Measurements from ENCODE around the gene COLEC12.
"Not testable (repeated sequence)": the region's sequence is repeated elsewhere in the genome, so short reads cannot be mapped to it uniquely, and the experiment has no call there.

Gene COLEC12

GRCh38 chr18:317618-318017 lies 182.9 kb downstream of the COLEC12 start:
- no peaks in the 10 kb centered on the region for H3K27me3 ChIP-seq (ENCODE audit: insufficient read depth, low read depth, severe bottlenecking)
- H3K36me3 ChIP-seq, result no peaks in the 10 kb centered on the region
- no peaks in the 10 kb centered on the region for H3K9me3 ChIP-seq (ENCODE audit: severe bottlenecking)
- TF ChIP-seq CTCF (IDR thresholded peaks at IDR 0.05; ENCODE audit: low read depth, low read length), result no peak
- DNase-seq, result no peak
- no peak overlapping the region for H3K4me3 ChIP-seq (ENCODE audit: low read depth, low read length)
- H3K27ac ChIP-seq, result no peak overlapping the region

GRCh38 chr18:316393-316792 lies 184.1 kb downstream of the COLEC12 start:
- TF ChIP-seq CTCF (IDR thresholded peaks at IDR 0.05; ENCODE audit: low read depth, low read length), result no peak
- DNase-seq, result no peak

GRCh38 chr18:313931-314330 lies 186.6 kb downstream of the COLEC12 start:
- Histone ChIP-seq H3K36me3 (no peaks in the 10 kb centered on the region), H3K27ac (no peak overlapping the region), H3K4me3 (ENCODE audit: low read depth, low read length) (no peak overlapping the region), H3K9me3 (ENCODE audit: severe bottlenecking) (no peaks in the 10 kb centered on the region), H3K27me3 (ENCODE audit: insufficient read depth, low read depth, severe bottlenecking) (no peaks in the 10 kb centered on the region)
- TF ChIP-seq CTCF (IDR thresholded peaks at IDR 0.05; ENCODE audit: low read depth, low read length), result no peak
- no peak for DNase-seq

More at GRCh38 chr18:316393-316792, 184.1 kb downstream of the COLEC12 start:
- H3K27me3 ChIP-seq (ENCODE audit: insufficient read depth, low read depth, severe bottlenecking), result no peaks in the 10 kb centered on the region
- H3K4me3 ChIP-seq (ENCODE audit: low read depth, low read length), result no peak overlapping the region
- no peaks in the 10 kb centered on the region for H3K9me3 ChIP-seq (ENCODE audit: severe bottlenecking)
- H3K27ac ChIP-seq, result no peak overlapping the region
- no peaks in the 10 kb centered on the region for H3K36me3 ChIP-seq

- no peak for DNase-seq
- Histone ChIP-seq H3K27ac (no peak overlapping the region), H3K36me3 (no peaks in the 10 kb centered on the region), H3K9me3 (ENCODE audit: severe bottlenecking) (no peaks in the 10 kb centered on the region), H3K4me3 (ENCODE audit: low read depth, low read length) (no peak overlapping the region), H3K27me3 (ENCODE audit: insufficient read depth, low read depth, severe bottlenecking) (no peaks in the 10 kb centered on the region)
- TF ChIP-seq CTCF (IDR thresholded peaks at IDR 0.05; ENCODE audit: low read depth, low read length), result no peak
Observed at GRCh38 chr18:312415-312814, 188.1 kb downstream of the COLEC12 start.

GRCh38 chr18:310042-310441 lies 190.5 kb downstream of the COLEC12 start:
- no peak overlapping the region for H3K4me3 ChIP-seq (ENCODE audit: low read depth, low read length)
- no peak overlapping the region for H3K27ac ChIP-seq
- no peaks in the 10 kb centered on the region for H3K9me3 ChIP-seq (ENCODE audit: severe bottlenecking)
- no peak for TF ChIP-seq CTCF (IDR thresholded peaks at IDR 0.05; ENCODE audit: low read depth, low read length)
- DNase-seq, result no peak
- H3K27me3 ChIP-seq (ENCODE audit: insufficient read depth, low read depth, severe bottlenecking), result no peaks in the 10 kb centered on the region
- H3K36me3 ChIP-seq, result no peaks in the 10 kb centered on the region

GRCh38 chr18:308086-308485 lies 192.4 kb downstream of the COLEC12 start:
- not testable (repeated sequence) for DNase-seq; H3K4me3 ChIP-seq (ENCODE audit: low read depth, low read length)

More at GRCh38 chr18:308086-308485, 192.4 kb downstream of the COLEC12 start:
- H3K9me3 ChIP-seq (ENCODE audit: severe bottlenecking); H3K27me3 ChIP-seq (ENCODE audit: insufficient read depth, low read depth, severe bottlenecking); H3K36me3 ChIP-seq; H3K27ac ChIP-seq: not testable (repeated sequence)
